Measurements from ENCODE around the gene SIN3B. TPM values are rescaled to one million over a fixed set of nuclear protein-coding genes. Genes with fewer than 3 reads are reported as not detected.

SIN3B gene
- total and polyA plus RNA-seq, 2 donors (not counting 1 experiment from before 2014, with no cell fraction given): 118 to 138 TPM

DNA sequence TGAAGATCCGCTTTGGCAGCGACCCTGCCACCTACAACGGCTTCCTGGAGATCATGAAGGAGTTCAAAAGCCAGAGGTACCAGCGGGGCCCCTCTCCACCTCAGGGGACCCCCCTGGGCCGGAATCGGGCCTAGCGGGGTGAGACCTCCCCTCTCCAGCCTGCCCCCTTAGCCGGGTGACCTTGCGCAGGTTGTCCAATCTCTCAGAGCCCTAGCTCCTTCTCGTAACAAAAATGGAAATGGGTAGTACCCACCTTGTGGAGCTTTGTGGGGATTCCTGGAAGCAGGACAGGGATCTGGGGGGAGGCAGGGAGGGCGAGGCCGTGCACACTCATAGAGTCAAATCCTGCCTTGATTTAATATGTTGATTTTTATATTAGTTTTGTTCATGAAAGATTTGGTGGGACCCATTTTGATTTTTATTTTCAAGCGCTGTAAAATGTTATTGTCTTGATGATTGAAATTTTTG is 658 bp downstream of the SIN3B start:
- POLR2A ChIA-PET: no interaction called here
- CTCF ChIA-PET: no interaction called here
- Histone ChIP-seq H3K4me3 (ENCODE audit: control extremely low read depth in 1 of 5, extremely low read depth in 1 of 5, insufficient read depth in 1 of 5, low read depth in 2 of 5, low read length in 4 of 5) (peak overlapping the region; percentile 35 to 78 (median 66)), H3K36me3 (replicated peaks in 1 of 2; ENCODE audit: control extremely low read depth in 1 of 2, control insufficient read depth in 1 of 2, extremely low read depth in 1 of 2, insufficient read depth in 2 of 2, low read length in 1 of 2) (peaks cover 0 to 18% of the 10 kb centered on the region in 2 experiments), H2AFZ (ENCODE audit: insufficient read depth, low read depth, low read length, poor library complexity, severe bottlenecking) (peak overlapping the region; percentile 65), H3K27ac (ENCODE audit: low read length in 2 of 2) (peak overlapping the region in 1 of 2 donors; percentile 76), H3K9me3 (ENCODE audit: control extremely low read depth in 1 of 3, control insufficient read depth in 2 of 3, insufficient read depth in 1 of 3, low read length in 2 of 3) (peaks cover 0 to 9% (median 0%) of the 10 kb centered on the region in 3 donors), H3K4me1 (ENCODE audit: control insufficient read depth in 2 of 2, insufficient read depth in 2 of 2, low read length in 2 of 2) (peaks cover 34 to 38% of the 10 kb centered on the region in 2 donors), H3K27me3 (replicated peaks in 1 of 4; ENCODE audit: control extremely low read depth in 1 of 4, control insufficient read depth in 3 of 4, insufficient read depth in 4 of 4, low read length in 3 of 4) (peaks cover 0 to 16% (median 4%) of the 10 kb centered on the region in 4 experiments), H4K20me1 (ENCODE audit: control insufficient read depth, insufficient read depth, low read length, poor library complexity, severe bottlenecking) (no peaks in the 10 kb centered on the region), H3K9ac (ENCODE audit: low read length) (peak overlapping the region; percentile 72), H3K4me2 (replicated peaks; ENCODE audit: low read depth, low read length, poor library complexity, severe bottlenecking) (peak overlapping the region; percentile 86), H3K79me2 (ENCODE audit: control insufficient read depth, insufficient read depth, low read length) (peaks cover 17% of the 10 kb centered on the region)
- Mint-ChIP-seq H3K27me3 (peaks cover 25% of the 10 kb centered on the region), H3K4me1 (peaks cover 55% of the 10 kb centered on the region), H3K9me3 (ENCODE audit: insufficient read depth) (no peaks in the 10 kb centered on the region), H3K4me3 (peak overlapping the region; percentile 87), H3K27ac (peak overlapping the region; percentile 84)
- TF ChIP-seq, protein P1, sequence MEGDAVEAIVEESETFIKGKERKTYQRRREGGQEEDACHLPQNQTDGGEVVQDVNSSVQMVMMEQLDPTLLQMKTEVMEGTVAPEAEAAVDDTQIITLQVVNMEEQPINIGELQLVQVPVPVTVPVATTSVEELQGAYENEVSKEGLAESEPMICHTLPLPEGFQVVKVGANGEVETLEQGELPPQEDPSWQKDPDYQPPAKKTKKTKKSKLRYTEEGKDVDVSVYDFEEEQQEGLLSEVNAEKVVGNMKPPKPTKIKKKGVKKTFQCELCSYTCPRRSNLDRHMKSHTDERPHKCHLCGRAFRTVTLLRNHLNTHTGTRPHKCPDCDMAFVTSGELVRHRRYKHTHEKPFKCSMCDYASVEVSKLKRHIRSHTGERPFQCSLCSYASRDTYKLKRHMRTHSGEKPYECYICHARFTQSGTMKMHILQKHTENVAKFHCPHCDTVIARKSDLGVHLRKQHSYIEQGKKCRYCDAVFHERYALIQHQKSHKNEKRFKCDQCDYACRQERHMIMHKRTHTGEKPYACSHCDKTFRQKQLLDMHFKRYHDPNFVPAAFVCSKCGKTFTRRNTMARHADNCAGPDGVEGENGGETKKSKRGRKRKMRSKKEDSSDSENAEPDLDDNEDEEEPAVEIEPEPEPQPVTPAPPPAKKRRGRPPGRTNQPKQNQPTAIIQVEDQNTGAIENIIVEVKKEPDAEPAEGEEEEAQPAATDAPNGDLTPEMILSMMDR (IDR thresholded peaks at IDR 0.05): no peak
- no peak for TF ChIP-seq EZH2 (IDR thresholded peaks at IDR 0.05; ENCODE audit: borderline replicate concordance, insufficient read depth, low read depth, low read length, poor library complexity, severe bottlenecking)
- DNase-seq (no peak), ATAC-seq (ENCODE audit: low read depth) (no peak)
- WGBS (ENCODE audit: insufficient coverage): 36% methylated on average over 7 of the region's 13 CpGs
- intact Hi-C loops (cut with micrococcal nuclease): loop anchor here (2.0 to 10.0 kb wide), 3 partner anchors 113 to 455 kb away; partner anchors contain the start of genes ANKLE1, NWD1, SMIM7 and TMEM38A

DNA sequence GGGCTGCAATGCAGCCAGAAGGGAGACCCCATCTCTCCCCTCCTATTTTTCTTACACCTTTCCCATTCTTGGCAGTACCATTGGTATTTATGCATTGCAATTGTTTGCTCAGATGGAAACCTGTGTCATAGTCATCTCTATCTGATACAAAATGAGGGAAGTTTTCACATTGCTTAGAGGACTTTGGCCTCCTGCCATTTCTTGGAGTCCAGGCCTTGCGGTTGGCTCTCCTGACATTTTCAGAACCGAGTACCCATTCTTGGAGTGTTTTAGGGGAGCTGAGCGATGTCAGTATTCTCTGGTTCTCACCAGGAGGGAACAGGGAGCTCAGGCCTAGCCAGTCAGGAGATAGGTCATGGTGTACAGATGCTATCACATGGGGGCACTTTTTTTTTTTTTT is 1.5 kb downstream of the SIN3B start:
- H3K27ac Mint-ChIP-seq: peak overlapping the region; percentile 56
- Histone ChIP-seq H3K4me2 (replicated peaks; ENCODE audit: low read depth, low read length, poor library complexity, severe bottlenecking) (no peak overlapping the region), H3K9me3 (ENCODE audit: control extremely low read depth in 1 of 3, control insufficient read depth in 2 of 3, insufficient read depth in 1 of 3, low read length in 2 of 3) (peaks cover 0 to 9% (median 0%) of the 10 kb centered on the region in 3 donors), H3K27me3 (replicated peaks in 1 of 4; ENCODE audit: control extremely low read depth in 1 of 4, control insufficient read depth in 3 of 4, insufficient read depth in 4 of 4, low read length in 3 of 4) (peaks cover 0 to 8% (median 0%) of the 10 kb centered on the region in 4 experiments), H3K36me3 (replicated peaks in 1 of 2; ENCODE audit: control extremely low read depth in 1 of 2, control insufficient read depth in 1 of 2, extremely low read depth in 1 of 2, insufficient read depth in 2 of 2, low read length in 1 of 2) (peaks cover 0 to 18% of the 10 kb centered on the region in 2 experiments), H4K20me1 (ENCODE audit: control insufficient read depth, insufficient read depth, low read length, poor library complexity, severe bottlenecking) (no peaks in the 10 kb centered on the region), H3K4me3 (ENCODE audit: control extremely low read depth in 1 of 5, extremely low read depth in 1 of 5, insufficient read depth in 1 of 5, low read depth in 2 of 5, low read length in 4 of 5) (no peak overlapping the region), H3K79me2 (ENCODE audit: control insufficient read depth, insufficient read depth, low read length) (peaks cover 18% of the 10 kb centered on the region), H3K27ac (ENCODE audit: low read length in 2 of 2) (no peak overlapping the region), H3K9ac (ENCODE audit: low read length) (no peak overlapping the region), H3K4me1 (ENCODE audit: control insufficient read depth in 2 of 2, insufficient read depth in 2 of 2, low read length in 2 of 2) (peaks cover 30 to 38% of the 10 kb centered on the region in 2 donors), H2AFZ (ENCODE audit: insufficient read depth, low read depth, low read length, poor library complexity, severe bottlenecking) (no peak overlapping the region)
- no peaks in the 10 kb centered on the region for H3K9me3 Mint-ChIP-seq (ENCODE audit: insufficient read depth)
- 100% methylated on average over 3 of the region's 3 CpGs for WGBS (ENCODE audit: insufficient coverage)
- ChIA-PET POLR2A (interaction anchor here (0.7 kb wide), 1 partner anchor 1451 kb away, joined by 3 read pairs; the partner anchor contains the start of gene AKAP8), CTCF (interaction anchor here (0.6 to 0.9 kb wide), 2 partner anchors 116 to 488 kb away, joined by 3 read pairs; no protein-coding TSS in a partner anchor)
- intact Hi-C loops (cut with micrococcal nuclease): loop anchor here (5.0 to 10.0 kb wide), 2 partner anchors 113 to 454 kb away; partner anchors contain the start of genes ANKLE1 and NWD1
- TF ChIP-seq, protein P1 (IDR thresholded peaks at IDR 0.05): no peak
- TF ChIP-seq EZH2 (IDR thresholded peaks at IDR 0.05; ENCODE audit: borderline replicate concordance, insufficient read depth, low read depth, low read length, poor library complexity, severe bottlenecking): no peak
- DNase-seq (no peak), ATAC-seq (ENCODE audit: low read depth) (no peak)
- H3K27me3 Mint-ChIP-seq: peaks cover 17% of the 10 kb centered on the region
- peak overlapping the region; percentile 87 for H3K4me3 Mint-ChIP-seq
- H3K4me1 Mint-ChIP-seq: peaks cover 49% of the 10 kb centered on the region

Data from B cell (primary cell).